NB4 (cell line): Measurements from ENCODE around the gene KLHL10.

Source experiments
- DNase-seq: peaks from one replicate; pipeline ENCODE4 v3.0.0; 2010; ENCODE audit warnings: low read depth
- H3K4me3 ChIP-seq: one replicate; pipeline ENCODE4 v1.5.1; 2011; ENCODE audit warnings: mild to moderate bottlenecking, low read depth, low read length, moderate library complexity
- CTCF ChIP-seq: IDR thresholded peaks from one replicate; pipeline ENCODE4 v1.5.1; 2012; ENCODE audit warnings: low read depth, low read length
- MAX ChIP-seq: IDR thresholded peaks from 2 replicates; pipeline ENCODE4 v1.6.1; 2011; ENCODE audit warnings: low read depth, low read length
- MYC ChIP-seq: IDR thresholded peaks from 2 replicates; pipeline ENCODE4 v1.6.1; 2011; ENCODE audit warnings: low read depth, low read length
- POLR2A ChIP-seq: IDR thresholded peaks from 2 replicates; pipeline ENCODE4 v1.6.1; 2011; ENCODE audit warnings: mild to moderate bottlenecking; ENCODE audit not compliant: insufficient read length; ENCODE audit errors: extremely low read depth

The KLHL10 gene

GRCh38 chr17:41891135-41892020, 53.8 kb downstream of the KLHL10 start:
- TF ChIP-seq CTCF (no peak), MAX (no peak), MYC (no peak), POLR2A (no peak)
- DNase-seq: no peak
- no peak overlapping the region for H3K4me3 ChIP-seq

GRCh38 chr17:41892021-41892376, 54.4 kb downstream of the KLHL10 start:
- H3K4me3 ChIP-seq: no peak overlapping the region
- DNase-seq: no peak
- no peak for TF ChIP-seq MYC
- no peak for TF ChIP-seq POLR2A
- TF ChIP-seq CTCF: no peak
- TF ChIP-seq MAX: no peak

- no peak overlapping the region for H3K4me3 ChIP-seq
- no peak for TF ChIP-seq MYC
- TF ChIP-seq MAX: no peak
- TF ChIP-seq CTCF: no peak
- no peak for TF ChIP-seq POLR2A
- no peak for DNase-seq
These were observed 55.8 kb downstream of the KLHL10 start for GRCh38 chr17:41893384-41893783.

- TF ChIP-seq MAX (no peak), POLR2A (no peak), MYC (no peak), CTCF (no peak)
- no peak for DNase-seq
- H3K4me3 ChIP-seq: no peak overlapping the region
These were observed 57.2 kb downstream of the KLHL10 start for GRCh38 chr17:41894791-41895331.

GRCh38 chr17:41895617-41896016, 58.0 kb downstream of the KLHL10 start:
- no peak for TF ChIP-seq CTCF
- TF ChIP-seq POLR2A: no peak
- TF ChIP-seq MAX: no peak
- TF ChIP-seq MYC: no peak
- no peak for DNase-seq
- H3K4me3 ChIP-seq: no peak overlapping the region
